Measurements from ENCODE around the gene LRRC8C.
A peak's percentile ranks its signal among the peaks of the same experiment; 100 is the strongest.

LRRC8C gene

GRCh38 chr1:89758156-89758555 lies 125.2 kb downstream of the LRRC8C start:
- H3K9me3 ChIP-seq (ENCODE audit: control insufficient read depth, insufficient read depth, low read depth, low read length), result no peaks in the 10 kb centered on the region
- H3K9ac ChIP-seq (ENCODE audit: low read length), result no peak overlapping the region
- H3K4me3 ChIP-seq (ENCODE audit: low read depth, low read length), result no peak overlapping the region
- no peak overlapping the region for H3K27ac ChIP-seq (ENCODE audit: low read depth, low read length)
- H3K36me3 ChIP-seq (ENCODE audit: control insufficient read depth, insufficient read depth, low read length), result no peaks in the 10 kb centered on the region
- H3K27me3 ChIP-seq (ENCODE audit: control insufficient read depth, insufficient read depth, low read length), result peaks cover 17% of the 10 kb centered on the region
- peaks cover 12% of the 10 kb centered on the region; the same call in 1 of the 2 replicates for H3K4me1 ChIP-seq (ENCODE audit: control insufficient read depth, insufficient read depth, low read length)

DNA sequence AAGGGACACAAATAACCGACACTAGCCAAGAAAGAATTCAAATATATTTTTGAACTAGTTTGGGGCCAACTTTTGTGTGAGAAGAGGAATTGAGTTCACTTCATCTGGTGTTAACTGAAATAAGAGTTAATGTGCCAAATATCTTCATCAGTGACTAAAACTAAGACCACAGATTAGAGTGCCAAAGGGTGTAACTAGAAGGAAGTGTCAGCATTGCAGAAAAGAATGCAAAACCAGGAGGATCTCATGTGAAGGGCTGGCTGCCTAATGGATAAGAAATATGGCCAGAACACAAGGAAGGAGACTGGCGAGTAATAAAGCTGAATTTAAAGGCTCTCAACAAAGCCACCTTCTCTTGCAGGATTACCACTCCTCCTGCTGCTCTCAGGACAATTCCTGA lies 126.1 kb downstream of the LRRC8C start:
- Histone ChIP-seq H3K9ac (ENCODE audit: low read length) (no peak overlapping the region), H3K9me3 (ENCODE audit: control insufficient read depth, insufficient read depth, low read depth, low read length) (no peaks in the 10 kb centered on the region), H3K36me3 (ENCODE audit: control insufficient read depth, insufficient read depth, low read length) (no peaks in the 10 kb centered on the region), H3K27me3 (ENCODE audit: control insufficient read depth, insufficient read depth, low read length) (peaks cover 26% of the 10 kb centered on the region), H3K4me1 (ENCODE audit: control insufficient read depth, insufficient read depth, low read length) (peaks cover 12% of the 10 kb centered on the region; the same call in 1 of the 2 replicates), H3K4me3 (ENCODE audit: low read depth, low read length) (no peak overlapping the region), H3K27ac (ENCODE audit: low read depth, low read length) (no peak overlapping the region)

DNA sequence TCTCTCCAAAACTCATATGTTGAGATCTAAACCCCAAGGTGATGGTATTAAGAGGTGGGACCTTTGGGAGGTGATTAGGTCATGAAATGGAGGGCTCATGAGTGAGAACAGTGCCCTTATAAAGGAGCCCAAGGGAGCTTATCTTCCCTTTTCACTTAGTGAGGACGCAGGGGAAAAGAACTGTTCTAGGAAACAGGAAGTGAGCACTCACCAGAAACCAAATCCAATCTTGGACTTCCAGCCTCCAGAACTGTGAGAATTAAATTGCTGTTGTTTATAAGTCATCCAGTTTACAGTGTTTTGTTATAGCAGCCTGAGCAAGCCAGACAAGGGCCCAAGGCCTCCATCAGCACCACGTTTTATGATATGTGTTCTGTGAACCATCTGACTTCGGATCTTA lies 127.6 kb downstream of the LRRC8C start:
- peaks cover 34% of the 10 kb centered on the region for H3K27me3 ChIP-seq (ENCODE audit: control insufficient read depth, insufficient read depth, low read length)
- no peak overlapping the region for H3K27ac ChIP-seq (ENCODE audit: low read depth, low read length)
- H3K9ac ChIP-seq (ENCODE audit: low read length), result no peak overlapping the region
- no peak overlapping the region for H3K4me3 ChIP-seq (ENCODE audit: low read depth, low read length)
- peaks cover 12% of the 10 kb centered on the region; the same call in 1 of the 2 replicates for H3K4me1 ChIP-seq (ENCODE audit: control insufficient read depth, insufficient read depth, low read length)
- H3K36me3 ChIP-seq (ENCODE audit: control insufficient read depth, insufficient read depth, low read length), result no peaks in the 10 kb centered on the region
- H3K9me3 ChIP-seq (ENCODE audit: control insufficient read depth, insufficient read depth, low read depth, low read length), result no peaks in the 10 kb centered on the region

- Histone ChIP-seq H3K27ac (ENCODE audit: low read depth, low read length) (no peak overlapping the region), H3K4me3 (ENCODE audit: low read depth, low read length) (no peak overlapping the region), H3K9me3 (ENCODE audit: control insufficient read depth, insufficient read depth, low read depth, low read length) (no peaks in the 10 kb centered on the region), H3K36me3 (ENCODE audit: control insufficient read depth, insufficient read depth, low read length) (no peaks in the 10 kb centered on the region), H3K9ac (ENCODE audit: low read length) (no peak overlapping the region), H3K4me1 (ENCODE audit: control insufficient read depth, insufficient read depth, low read length) (peaks cover 12% of the 10 kb centered on the region; the same call in 1 of the 2 replicates), H3K27me3 (ENCODE audit: control insufficient read depth, insufficient read depth, low read length) (peaks cover 37% of the 10 kb centered on the region)
These were observed 128.4 kb downstream of the LRRC8C start for GRCh38 chr1:89761338-89761737.

DNA sequence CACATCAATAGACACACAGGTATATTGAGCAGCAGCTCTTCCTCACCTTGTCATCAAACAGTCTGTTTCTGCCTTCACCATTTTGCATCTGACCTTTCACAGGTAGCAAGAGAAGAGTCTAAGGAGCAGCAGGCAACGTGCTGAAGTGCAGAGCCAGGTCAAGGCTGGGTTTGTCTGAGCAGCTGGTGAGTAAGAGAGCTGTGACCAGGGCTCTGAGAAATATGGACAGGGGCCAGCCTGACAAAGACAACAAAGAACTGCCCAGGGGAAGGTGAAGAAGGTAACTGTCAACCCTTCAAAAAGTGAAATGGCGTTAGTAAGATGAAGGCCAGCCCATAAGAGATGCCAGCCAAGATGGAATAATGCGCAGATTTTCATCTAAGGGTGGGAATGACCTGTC lies 129.0 kb downstream of the LRRC8C start:
- Histone ChIP-seq H3K27me3 (ENCODE audit: control insufficient read depth, insufficient read depth, low read length) (peaks cover 37% of the 10 kb centered on the region), H3K9me3 (ENCODE audit: control insufficient read depth, insufficient read depth, low read depth, low read length) (no peaks in the 10 kb centered on the region), H3K9ac (ENCODE audit: low read length) (no peak overlapping the region), H3K36me3 (ENCODE audit: control insufficient read depth, insufficient read depth, low read length) (no peaks in the 10 kb centered on the region), H3K4me3 (ENCODE audit: low read depth, low read length) (no peak overlapping the region), H3K27ac (ENCODE audit: low read depth, low read length) (no peak overlapping the region), H3K4me1 (ENCODE audit: control insufficient read depth, insufficient read depth, low read length) (peaks cover 12% of the 10 kb centered on the region; the same call in 1 of the 2 replicates)

GRCh38 chr1:89762386-89762778 lies 129.5 kb downstream of the LRRC8C start:
- Histone ChIP-seq H3K27me3 (ENCODE audit: control insufficient read depth, insufficient read depth, low read length) (peaks cover 37% of the 10 kb centered on the region), H3K9ac (ENCODE audit: low read length) (no peak overlapping the region), H3K4me1 (ENCODE audit: control insufficient read depth, insufficient read depth, low read length) (peaks cover 10% of the 10 kb centered on the region; the same call in 1 of the 2 replicates), H3K4me3 (ENCODE audit: low read depth, low read length) (peak overlapping the region; percentile 81), H3K27ac (ENCODE audit: low read depth, low read length) (no peak overlapping the region), H3K36me3 (ENCODE audit: control insufficient read depth, insufficient read depth, low read length) (no peaks in the 10 kb centered on the region), H3K9me3 (ENCODE audit: control insufficient read depth, insufficient read depth, low read depth, low read length) (no peaks in the 10 kb centered on the region)

DNA sequence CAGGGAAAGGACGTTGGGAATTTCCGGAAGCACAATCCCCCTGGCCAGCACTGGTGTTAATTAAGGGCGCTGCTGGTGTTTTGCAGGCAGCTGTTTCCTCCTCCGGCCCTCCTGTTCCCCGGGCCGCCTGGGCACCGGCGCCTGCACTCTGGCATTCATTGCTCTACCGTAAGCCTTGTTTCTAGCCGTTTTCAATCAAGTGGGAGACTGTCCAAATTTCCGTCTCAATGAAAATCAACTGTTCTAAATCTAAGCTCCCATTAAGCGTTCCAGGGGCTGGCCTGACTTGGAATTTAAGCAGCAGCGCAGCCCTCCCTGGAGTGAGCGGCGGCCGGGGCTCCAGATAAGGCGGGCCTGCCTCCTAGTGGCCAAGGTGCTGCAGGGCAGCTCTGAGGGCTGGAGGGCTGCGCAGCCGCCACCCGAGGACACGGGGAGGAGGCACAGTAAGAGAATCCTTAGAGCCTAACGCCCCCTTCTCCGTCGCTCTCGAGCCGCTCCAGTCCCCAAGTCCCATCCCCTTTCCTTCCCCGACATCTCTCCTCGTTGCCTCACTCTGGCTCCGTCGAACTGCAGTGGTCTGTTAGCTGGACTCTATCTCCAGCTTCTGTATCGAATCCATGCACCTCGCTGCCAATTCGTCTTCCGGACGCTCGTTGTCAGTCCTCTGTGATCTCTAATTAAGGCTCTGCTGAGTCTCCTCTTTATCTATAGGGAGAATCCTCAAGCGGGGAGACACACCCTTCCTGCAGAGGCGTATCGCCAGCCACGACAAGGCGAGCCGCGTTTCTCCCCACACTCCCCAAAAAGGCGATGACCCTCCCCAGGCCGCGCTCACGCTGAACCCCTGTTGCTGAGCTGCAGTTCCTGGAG lies 130.1 kb downstream of the LRRC8C start:
- H3K27me3 ChIP-seq (ENCODE audit: control insufficient read depth, insufficient read depth, low read length), result peaks cover 37% of the 10 kb centered on the region
- H3K36me3 ChIP-seq (ENCODE audit: control insufficient read depth, insufficient read depth, low read length), result no peaks in the 10 kb centered on the region
- H3K9me3 ChIP-seq (ENCODE audit: control insufficient read depth, insufficient read depth, low read depth, low read length), result no peaks in the 10 kb centered on the region
- peaks cover 6% of the 10 kb centered on the region; the same call in 1 of the 2 replicates for H3K4me1 ChIP-seq (ENCODE audit: control insufficient read depth, insufficient read depth, low read length)
- no peak overlapping the region for H3K27ac ChIP-seq (ENCODE audit: low read depth, low read length)
- H3K9ac ChIP-seq (ENCODE audit: low read length), result peak overlapping the region; percentile 52
- H3K4me3 ChIP-seq (ENCODE audit: low read depth, low read length), result peak overlapping the region; percentile 81

GRCh38 chr1:89763649-89763986 lies 130.7 kb downstream of the LRRC8C start:
- Histone ChIP-seq H3K4me3 (ENCODE audit: low read depth, low read length) (peak overlapping the region; percentile 81), H3K9me3 (ENCODE audit: control insufficient read depth, insufficient read depth, low read depth, low read length) (no peaks in the 10 kb centered on the region), H3K9ac (ENCODE audit: low read length) (peak overlapping the region; percentile 52), H3K27ac (ENCODE audit: low read depth, low read length) (no peak overlapping the region), H3K27me3 (ENCODE audit: control insufficient read depth, insufficient read depth, low read length) (peaks cover 37% of the 10 kb centered on the region), H3K4me1 (ENCODE audit: control insufficient read depth, insufficient read depth, low read length) (peaks cover 6% of the 10 kb centered on the region; the same call in 1 of the 2 replicates), H3K36me3 (ENCODE audit: control insufficient read depth, insufficient read depth, low read length) (no peaks in the 10 kb centered on the region)

GRCh38 chr1:89765774-89766173 lies 132.9 kb downstream of the LRRC8C start:
- H3K4me3 ChIP-seq (ENCODE audit: low read depth, low read length), result no peak overlapping the region
- H3K4me1 ChIP-seq (ENCODE audit: control insufficient read depth, insufficient read depth, low read length), result peaks cover 6% of the 10 kb centered on the region; the same call in 1 of the 2 replicates
- no peak overlapping the region for H3K27ac ChIP-seq (ENCODE audit: low read depth, low read length)
- no peaks in the 10 kb centered on the region for H3K9me3 ChIP-seq (ENCODE audit: control insufficient read depth, insufficient read depth, low read depth, low read length)
- peaks cover 37% of the 10 kb centered on the region for H3K27me3 ChIP-seq (ENCODE audit: control insufficient read depth, insufficient read depth, low read length)
- H3K36me3 ChIP-seq (ENCODE audit: control insufficient read depth, insufficient read depth, low read length), result no peaks in the 10 kb centered on the region
- H3K9ac ChIP-seq (ENCODE audit: low read length), result no peak overlapping the region

- Histone ChIP-seq H3K9ac (ENCODE audit: low read length) (no peak overlapping the region), H3K9me3 (ENCODE audit: control insufficient read depth, insufficient read depth, low read depth, low read length) (no peaks in the 10 kb centered on the region), H3K4me1 (ENCODE audit: control insufficient read depth, insufficient read depth, low read length) (peaks cover 2% of the 10 kb centered on the region; the same call in 1 of the 2 replicates), H3K27ac (ENCODE audit: low read depth, low read length) (no peak overlapping the region), H3K36me3 (ENCODE audit: control insufficient read depth, insufficient read depth, low read length) (no peaks in the 10 kb centered on the region), H3K27me3 (ENCODE audit: control insufficient read depth, insufficient read depth, low read length) (peaks cover 23% of the 10 kb centered on the region), H3K4me3 (ENCODE audit: low read depth, low read length) (no peak overlapping the region)
These were observed 134.7 kb downstream of the LRRC8C start for GRCh38 chr1:89767618-89768017.
